NCI-H2029 (cell line): ENCODE data around the gene KRT9.
"Not testable (repeated sequence)": the region's sequence is repeated elsewhere in the genome, so short reads cannot be mapped to it uniquely, and the experiment has no call there.

Experiments
- DNase-seq: peaks from one replicate; lab custom pipeline; 2025; lab: John Stamatoyannopoulos, UW

KRT9 gene

DNA sequence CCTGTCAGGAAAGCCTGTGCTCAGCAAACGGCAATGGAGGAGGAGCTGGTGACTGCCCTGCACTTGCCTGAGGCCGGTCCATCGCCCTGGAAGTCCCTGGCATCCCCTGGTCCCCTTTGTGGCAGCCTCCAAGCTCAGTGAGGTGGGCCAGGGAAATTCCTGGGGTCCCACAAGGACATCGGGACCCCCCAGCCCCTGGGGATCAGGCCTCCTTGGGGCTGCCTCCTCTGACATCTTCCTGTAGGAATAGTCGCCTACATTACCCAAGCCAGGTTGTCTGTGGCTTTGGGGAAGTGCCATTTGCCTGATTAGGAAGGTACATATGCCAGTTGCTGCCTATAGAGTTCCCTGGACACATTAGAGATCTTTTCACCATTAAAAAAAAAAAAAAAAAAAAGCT is 7.1 kb upstream of the KRT9 start:
- no peak for DNase-seq

DNA sequence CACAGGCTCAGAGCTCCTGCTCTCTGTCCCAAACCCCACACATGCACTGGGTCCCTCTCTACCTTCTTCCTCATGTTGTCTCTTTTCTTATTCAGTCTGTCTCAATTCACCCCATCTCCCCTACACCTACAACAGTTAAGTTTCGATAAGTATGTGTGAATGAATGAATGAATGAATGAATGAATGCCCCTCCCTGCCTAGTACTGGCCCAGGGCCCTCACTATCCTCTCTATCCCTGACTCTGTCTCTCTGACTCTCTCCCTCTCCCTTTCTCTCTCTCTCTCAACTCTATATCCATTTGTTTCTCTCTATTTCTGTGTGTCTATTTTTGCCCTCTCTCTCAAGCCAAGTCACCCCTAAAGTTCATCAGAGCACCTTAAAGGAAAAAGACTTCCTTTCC is 6.7 kb upstream of the KRT9 start:
- no peak for DNase-seq

DNA sequence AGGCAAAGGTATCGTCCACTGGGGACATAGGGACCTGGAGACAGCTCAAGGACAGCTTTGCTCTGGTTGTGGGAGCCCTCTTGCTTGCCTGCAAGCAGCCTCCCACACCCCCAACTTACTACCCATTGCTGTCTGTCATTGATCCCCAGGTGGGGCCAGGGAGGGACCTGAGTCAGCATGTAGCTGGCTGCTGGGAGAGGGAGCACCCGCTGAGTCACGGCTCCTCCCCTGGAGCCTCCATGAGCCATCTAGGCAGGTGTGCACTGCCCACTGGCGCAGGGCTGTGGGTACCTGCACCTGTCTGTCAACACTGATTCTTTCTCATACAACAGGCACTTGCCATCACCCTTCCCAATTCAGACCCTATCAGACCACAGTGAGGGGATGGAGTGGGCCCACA is 4.9 kb upstream of the KRT9 start:
- DNase-seq = not testable (repeated sequence)

DNA sequence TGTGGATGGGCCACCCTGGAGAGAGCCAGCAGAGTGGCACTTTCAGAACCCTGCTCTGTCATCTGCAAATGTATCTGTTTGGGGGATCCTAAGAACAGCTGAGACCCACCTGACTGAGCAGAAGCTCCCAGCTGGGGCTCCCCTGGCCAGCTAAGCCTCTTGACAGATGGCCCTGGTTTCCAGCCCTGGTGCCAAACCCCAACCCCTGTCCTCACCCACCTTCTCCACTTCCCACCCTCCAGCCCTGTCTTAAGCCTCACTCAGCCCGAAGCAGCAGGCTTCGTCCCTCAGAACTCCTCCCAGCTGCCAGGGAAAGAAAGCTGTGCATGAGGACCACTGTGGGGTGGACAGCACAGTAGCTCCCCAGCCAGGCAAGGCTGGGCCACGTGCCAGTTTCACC is 3.5 kb upstream of the KRT9 start:
- DNase-seq = no peak

DNA sequence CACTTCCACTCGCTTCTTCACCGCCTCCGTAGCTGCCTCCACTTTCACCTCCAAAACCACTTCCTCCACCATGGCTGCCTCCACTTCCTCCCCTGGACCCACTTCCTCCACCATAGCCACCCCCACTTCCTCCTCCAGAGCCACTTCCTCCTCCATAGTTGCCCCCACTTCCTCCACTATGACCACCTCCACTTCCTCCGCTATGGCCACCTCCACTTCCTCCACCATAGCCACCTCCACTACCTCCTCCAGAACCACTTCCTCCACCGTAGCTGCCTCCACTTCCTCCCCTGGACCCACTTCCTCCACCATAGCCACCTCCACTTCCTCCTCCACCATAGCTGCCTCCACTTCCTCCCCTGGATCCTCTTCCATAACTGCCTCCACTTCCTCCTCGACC is 4.5 kb downstream of the KRT9 start:
- DNase-seq = no peak

DNA sequence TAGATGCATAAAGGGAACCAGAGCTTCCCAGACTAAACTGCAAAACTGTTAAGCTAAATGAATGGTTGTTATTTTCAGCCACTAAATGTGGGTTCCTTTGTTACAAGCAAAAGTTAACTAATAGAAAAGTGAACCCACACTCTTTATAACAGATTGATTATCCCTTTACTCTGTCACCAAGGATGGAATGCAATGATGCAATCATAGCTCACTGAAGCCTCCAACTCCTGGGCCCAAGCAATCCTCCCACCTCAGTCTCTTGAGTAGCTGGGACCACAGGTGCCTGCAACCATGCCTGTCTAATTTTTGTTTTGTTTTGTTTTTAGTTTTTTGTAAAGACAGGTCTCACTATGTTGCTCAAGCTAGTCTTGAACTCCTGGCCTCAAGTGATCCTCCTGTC is 6.5 kb downstream of the KRT9 start:
- no peak for DNase-seq

DNA sequence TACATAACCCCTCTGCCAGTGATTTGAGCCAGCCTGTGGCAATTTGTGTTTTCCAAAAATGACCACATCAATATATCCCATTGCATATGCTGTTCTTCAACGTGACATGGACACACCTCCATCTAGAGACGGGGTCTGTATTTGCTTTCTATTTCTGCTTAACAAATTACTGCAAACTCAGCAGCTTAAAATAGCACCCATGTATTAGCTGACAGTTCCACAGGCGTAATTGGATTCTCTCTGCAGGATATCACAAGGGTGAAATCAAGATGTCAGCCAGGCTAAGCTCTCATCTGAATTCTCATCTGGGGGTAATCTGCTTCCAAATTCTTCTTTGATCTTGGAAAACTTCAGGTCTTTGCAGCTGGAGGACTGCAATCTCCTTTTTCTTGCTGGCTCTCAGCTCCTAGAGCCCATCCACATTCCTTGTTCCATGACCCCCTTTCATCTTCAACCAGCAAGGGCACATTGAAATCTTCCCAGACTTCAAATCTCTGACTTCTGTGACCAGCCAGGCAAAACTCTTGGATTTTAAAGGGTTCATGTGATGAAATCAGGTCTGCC is 8.2 kb downstream of the KRT9 start:
- DNase-seq = no peak

DNA sequence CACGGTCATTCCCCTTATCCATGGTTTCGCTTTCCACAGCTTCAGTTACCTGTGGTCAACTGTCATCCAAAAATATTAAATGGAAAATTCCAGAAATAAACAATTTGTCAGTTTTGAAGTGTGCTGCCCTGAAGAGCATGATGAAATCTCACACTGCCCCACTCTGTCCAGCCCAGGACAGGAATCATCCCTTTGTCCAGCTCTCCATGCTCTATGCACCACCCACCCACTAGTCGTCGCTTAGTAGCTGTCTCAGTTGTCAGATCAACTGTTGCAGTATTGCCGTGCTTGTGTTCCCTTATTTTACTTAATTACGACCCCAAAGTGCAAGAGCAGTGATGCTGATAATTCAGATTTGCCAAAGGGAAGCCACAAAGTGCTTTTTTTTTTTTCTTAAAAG is 10.3 kb downstream of the KRT9 start:
- no peak for DNase-seq

DNA sequence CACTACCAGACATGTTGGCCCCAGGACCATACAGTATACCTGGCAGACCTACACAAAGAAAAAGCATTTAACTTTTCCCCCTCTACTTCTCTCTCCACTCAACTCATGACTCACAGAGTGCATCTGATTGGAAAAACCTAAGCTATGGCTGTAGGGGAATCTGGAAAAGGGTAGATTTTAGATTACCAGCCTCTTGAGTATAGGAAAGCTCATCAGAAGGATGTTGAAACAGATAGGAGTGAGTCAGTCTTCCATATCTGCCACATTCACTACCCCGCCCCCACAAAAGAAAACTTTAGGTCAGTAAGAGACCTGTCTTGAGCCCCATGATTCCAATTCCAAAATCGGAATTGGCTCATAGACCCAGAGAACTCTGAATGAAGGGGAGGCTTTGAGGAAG is 12.3 kb downstream of the KRT9 start:
- no peak for DNase-seq

DNA sequence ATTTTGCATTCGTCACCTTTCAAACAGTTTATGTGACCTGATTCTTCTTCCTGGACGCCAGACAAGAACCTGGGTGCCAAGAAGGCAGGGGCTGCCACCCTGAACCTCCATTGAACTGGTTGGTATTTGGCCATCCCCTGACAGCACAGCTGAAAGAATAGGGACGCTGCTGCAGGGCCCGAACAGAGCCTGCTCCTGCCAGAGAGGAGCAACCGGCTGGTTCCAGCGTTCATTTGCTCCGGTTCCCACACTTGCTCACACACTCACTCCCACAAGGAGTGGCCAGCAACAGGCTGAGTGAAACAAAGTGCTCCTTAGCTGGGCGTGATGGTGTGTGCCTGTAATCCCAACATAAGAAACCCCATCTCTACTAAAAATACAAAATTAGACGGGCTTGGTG is 14.9 kb downstream of the KRT9 start:
- no peak for DNase-seq

DNA sequence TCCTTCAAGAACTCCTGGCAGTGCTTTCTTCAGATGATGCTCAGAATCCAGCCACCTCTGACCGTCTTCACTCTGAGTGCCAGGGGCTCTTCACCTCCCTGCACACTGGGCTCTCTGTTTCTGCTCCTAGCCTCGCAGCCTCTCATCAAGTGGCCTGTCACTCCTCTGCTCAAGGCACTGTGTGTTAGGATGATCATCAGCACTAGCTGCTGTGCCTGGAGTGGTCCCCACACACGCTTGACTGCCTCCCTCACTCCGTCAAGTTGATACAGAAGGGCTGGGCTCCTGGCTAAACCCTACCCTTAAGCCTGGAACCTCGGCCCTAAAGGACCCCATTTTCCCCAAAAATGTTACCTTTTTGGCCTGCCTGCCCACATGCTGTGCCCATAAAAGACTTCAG is 15.6 kb downstream of the KRT9 start:
- no peak for DNase-seq

DNA sequence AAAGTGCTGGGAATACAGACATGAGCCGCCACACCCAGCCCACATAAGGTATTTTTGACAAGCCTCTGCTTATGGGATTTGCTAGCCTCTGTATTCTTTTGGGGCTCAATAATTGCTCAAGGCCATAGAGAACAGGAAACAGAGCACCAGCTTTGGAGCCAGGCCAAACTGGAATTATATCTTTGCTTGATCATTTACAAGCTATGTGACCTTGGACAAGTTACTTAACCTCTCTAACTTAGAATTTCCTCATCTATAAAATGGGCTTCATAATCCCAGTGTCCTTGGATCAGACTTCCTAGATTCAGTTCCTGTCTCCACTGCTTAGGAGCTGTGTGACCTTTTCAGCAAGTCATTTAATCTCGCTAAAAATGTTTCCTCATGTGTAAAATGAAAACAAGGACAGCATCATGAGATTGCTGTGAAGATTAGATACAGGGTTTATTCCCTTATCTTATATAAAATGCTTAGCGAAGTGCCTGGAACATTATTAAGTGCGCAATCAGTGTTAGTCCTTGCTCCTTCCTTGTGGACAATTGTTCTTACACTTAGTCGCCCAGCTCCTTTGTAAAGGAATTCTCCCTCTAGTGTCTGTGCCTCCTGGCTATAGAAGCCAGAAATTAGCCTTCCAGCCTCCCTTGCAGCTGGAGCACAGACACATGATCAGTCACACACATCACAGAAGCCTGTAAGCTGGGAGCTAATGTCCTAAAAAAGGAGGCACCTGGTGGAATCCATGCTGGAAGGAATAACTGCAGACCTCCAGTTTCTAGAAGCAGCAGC is 16.6 kb downstream of the KRT9 start:
- no peak for DNase-seq

DNA sequence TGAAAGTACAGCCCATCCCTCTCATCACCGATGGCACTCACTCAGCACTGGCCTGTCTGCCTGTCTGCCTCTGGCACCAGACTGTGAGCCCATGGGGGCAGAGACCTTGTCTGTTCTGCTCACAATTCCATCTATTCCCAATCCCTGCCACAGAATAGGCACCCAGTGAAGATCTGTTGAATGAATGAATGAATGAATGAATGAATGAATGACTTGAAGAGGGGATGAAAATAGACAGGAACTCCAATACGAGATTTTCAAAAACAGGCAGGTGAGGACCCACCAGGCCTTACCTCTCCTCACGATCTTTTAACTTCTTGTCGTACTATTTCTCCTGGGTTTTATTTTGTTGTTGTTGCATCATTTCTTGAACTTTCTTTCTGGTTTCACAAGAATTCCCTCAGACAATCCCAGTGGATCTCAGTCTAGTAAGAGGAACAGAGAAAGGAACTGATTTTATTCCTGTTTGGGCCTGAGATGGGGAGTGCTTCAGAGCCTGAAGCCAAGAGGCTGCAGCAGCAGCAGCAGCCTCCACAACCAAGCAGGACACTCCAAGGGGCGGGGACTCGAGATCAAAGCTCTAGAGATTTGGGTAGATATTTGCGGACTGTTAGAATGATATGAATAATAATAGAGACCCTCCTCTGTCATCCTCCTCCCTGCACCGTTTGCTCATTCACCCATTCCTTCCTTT is 17.7 kb downstream of the KRT9 start:
- DNase-seq = no peak

DNA sequence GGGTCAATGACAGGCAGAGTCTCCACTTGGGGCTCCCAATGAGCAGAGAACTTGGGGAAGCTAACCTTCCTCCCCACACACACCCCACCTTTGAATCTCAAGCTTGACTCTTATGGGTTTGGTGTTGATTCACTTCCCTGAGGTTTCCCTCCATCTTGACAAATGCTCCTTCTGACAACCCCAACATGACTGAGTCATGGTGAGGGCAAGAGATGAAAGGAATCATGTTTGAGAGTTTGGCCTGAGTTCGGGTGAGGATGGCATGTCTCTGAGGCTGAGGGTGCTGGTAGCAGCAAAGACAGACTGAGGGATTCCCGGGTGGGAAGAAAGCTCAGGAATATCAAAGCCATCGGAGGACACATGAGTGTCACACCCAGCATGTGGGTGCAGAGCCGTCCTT is 18.7 kb downstream of the KRT9 start:
- DNase-seq = no peak

DNA sequence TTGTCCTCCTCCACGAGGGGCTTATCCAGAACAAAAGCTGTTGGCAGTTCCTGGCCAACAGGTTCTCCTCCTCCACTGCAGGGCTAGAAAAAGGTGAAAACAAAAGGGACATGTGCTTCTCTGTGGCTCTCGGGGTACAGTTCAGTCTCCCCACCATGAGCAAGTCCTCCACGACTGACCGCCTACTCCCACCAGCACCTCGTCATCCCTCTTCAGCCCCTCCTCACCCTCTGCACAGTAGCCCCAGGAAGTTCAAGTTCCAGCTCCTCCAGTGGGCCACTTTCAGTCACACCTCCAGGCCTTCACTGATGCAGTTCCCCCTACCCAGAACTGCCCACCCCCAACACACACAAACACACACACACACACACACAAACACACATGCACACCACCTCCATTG is 19.4 kb downstream of the KRT9 start:
- DNase-seq = no peak

DNA sequence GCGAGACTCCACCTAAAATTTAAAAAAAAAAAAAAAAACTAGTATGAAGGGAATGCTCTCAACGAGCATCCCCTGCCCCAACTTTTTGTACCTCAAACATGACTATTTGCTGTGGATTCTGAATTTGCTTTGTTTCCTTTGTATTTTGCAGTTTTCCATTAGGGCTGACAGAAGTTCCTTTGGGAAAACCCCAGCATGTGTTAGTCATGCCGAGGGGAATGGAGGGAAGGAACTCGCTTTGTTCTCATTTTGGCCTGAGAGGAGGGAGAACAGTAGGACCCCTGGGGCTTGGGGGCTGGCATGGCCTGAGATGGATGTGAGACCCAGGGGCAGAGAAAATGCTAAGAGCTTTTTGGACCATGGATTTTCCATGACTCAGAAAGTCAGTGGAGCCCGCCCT is 20.5 kb downstream of the KRT9 start:
- no peak for DNase-seq

DNA sequence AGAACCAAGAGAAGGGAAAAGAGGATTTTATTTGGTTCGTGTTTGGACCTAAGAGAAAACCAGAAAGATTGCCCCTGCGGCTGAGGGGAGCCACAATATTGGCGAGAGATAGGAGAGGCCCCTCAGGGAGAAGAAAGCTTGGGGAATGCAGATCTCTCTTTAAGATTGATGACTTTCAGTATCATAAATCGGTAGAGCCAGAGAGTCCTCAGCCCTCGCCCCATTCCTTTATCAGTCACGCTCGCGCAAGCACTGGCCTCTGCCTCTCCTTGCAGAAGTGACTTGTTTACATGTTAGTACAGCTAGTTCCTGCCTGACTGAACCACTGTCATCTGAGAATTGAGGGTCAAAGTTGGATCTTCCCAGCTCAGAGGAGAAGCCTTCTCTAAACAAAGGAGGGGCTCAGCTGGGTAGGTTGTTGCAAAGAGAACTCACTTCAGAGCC is 22.2 kb downstream of the KRT9 start:
- no peak for DNase-seq

DNA sequence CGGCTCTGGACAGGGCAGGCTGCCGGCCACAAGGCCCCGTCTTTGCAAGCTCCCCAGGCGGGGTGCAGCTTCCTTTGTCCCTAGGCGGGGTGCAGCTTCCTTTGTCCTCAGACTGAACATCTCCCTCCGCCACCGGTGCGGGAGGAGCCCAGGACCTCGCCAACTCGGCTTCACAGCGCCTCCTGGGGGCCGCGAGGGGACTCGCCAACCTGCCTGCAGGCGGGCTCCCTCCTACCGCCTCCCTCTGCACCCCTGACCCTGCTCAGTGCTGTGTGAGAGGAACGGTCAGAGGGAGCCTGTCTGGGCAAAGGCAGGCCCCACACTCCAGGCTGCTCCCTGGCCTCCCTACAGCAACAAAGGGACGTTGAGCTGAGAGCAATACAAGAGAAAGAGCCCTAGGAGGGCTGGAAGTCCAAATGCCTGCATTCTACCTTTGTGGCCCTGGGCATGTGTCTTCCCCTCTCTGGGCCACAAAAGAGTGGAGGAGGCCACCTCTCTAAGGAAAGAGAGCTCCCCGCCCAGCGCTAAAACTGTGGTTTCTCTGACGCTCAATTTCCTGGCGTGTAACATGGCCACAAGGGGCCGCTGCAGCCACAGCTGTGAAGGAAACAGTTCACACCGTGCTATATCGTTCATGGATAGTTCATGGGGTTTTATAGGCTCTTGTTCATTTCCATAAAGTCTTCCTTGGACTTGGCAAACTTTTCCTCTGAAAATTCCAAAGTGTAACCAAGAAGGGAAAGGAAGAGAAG is 22.8 kb downstream of the KRT9 start:
- DNase-seq = peak; percentile 79

DNA sequence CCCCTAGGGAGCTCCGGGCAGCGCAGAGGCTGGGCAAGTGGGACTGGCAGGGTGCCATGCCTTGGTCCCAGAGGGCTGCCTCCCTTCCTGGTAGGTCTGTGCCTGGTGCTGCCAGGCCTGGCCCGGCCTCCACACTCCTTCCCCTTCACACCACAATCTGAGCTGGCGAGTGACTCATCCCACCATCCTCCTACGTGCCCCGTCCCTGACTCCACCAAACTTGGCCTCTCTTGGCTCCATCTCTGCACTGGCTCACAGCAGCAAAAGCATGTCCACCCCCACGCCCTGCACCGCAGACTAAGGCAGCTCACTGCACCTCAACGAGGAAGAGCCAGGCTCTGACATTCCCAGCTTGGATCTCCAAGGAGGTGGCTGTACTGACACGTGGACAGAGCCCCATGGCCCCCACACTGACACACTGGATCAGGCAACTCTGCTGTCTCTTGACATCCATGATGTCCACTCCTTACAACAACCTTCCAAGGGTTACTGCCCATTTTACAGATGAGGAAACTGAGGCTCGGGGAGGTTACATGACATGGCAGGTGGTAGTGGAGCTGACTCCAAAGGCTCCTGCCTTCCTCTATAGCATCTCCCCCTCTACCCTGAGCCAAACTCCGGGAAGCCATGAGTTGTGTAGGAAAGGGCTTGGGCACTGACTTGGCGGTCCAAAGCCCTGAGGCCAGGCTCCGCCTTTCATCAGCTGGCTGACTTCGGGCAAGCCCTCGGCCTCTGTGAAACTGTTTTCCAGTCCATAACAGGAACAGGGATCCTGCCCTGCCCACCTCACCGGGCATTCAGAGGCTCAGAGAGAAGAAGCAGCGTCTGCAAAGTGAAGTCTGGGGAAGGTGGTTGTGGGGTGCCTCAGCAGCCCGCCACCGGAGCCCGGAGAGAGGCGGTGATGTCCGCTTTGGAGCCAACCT is 23.7 kb downstream of the KRT9 start:
- peak; percentile 45 for DNase-seq

DNA sequence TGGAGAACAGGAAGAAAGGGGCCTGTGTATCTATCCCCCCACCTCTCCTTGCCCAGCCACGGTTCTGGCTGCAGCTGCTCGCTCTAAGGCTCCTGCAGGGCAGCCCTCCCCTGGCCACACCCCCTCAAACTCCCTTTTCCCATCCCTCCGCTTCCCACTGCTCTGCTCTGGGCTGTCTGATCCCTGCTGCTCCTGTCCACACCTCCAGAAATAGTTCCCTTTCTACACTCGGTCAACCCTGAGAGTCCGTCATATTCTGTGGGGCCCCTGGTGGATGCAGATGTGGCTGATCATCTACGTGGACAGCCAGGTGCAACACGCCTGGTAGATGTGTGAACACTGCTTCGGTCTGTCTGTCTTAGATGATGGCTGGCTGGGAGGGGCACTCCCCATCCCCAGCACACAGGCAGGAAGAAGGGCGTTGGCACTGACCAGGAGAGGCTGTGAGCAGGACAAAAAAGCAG is 24.4 kb downstream of the KRT9 start:
- DNase-seq = no peak

DNA sequence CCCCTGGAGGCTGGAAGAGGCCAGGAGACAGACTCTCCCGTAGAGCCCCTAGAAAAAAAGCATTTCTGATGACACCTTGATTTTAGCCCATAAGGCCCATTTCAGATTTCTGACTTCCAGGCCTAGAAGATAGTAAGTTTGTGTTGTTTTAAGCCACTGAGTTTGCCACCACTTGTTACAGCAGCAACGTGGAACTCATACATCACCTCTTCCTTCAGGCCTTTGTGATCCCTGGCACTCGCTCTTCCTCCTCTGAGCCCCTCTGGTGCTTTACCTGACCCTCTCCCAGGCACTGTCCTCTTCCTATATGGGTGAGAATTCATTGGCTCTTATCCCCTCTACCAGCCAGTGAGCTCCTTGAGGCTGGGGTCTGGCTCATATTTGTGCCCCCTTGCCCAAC is 25.0 kb downstream of the KRT9 start:
- DNase-seq = no peak
